RWPE1 (cell line): ENCODE results near the gene CNTN6.
A peak's percentile ranks its signal among the peaks of the same experiment; 100 is the strongest.

Experiments used
- CTCF ChIA-PET: fragments of 350-600 bp; sonication (Branson Sonifier 250); formaldehyde crosslinking; extraction: SDS; loops from one replicate; lab custom pipeline; 2021; lab: Yijun Ruan, JAX
- POLR2A ChIA-PET: fragments of 400-600 bp; formaldehyde crosslinking; extraction: SDS; loops from one replicate; lab custom pipeline; 2020; ENCODE audit warnings: antibody characterized with exemption; ENCODE audit not compliant: low non-redundant PET; lab: Yijun Ruan, JAX
- DNase-seq: peaks from one replicate; pipeline ENCODE4 v3.0.0; 2012; ENCODE audit warnings: low spot score
- H3K27ac ChIP-seq: fragments of 450-650 bp; 2 replicates; pipeline ENCODE4 v1.5.1; 2017
- CTCF ChIP-seq: fragments of 450-650 bp; conservative IDR thresholded peaks from 2 replicates; pipeline ENCODE4 v1.5.1; 2017; ENCODE audit warnings: low read depth, mild to moderate bottlenecking

Gene CNTN6

GRCh38 chr3:1079662-1080061, 13.2 kb upstream of the CNTN6 start:
- H3K27ac ChIP-seq, result no peak overlapping the region
- no peak for TF ChIP-seq CTCF
- ChIA-PET CTCF (no interaction called here), POLR2A (no interaction called here)
- DNase-seq, result no peak

GRCh38 chr3:1082108-1082507, 10.7 kb upstream of the CNTN6 start:
- POLR2A ChIA-PET, result no interaction called here
- TF ChIP-seq CTCF, result no peak
- H3K27ac ChIP-seq, result no peak overlapping the region
- DNase-seq, result no peak
- CTCF ChIA-PET, result no interaction called here

- CTCF ChIA-PET, result interaction anchor here (0.6 to 0.8 kb wide), 2 partner anchors 282 to 1677 kb away, joined by 5 to 7 read pairs; no protein-coding TSS in a partner anchor
- TF ChIP-seq CTCF, result no peak
- POLR2A ChIA-PET, result no interaction called here
- peak; percentile 0 for DNase-seq
- no peak overlapping the region for H3K27ac ChIP-seq
These were observed 5.7 kb upstream of the CNTN6 start for GRCh38 chr3:1087066-1087560.

GRCh38 chr3:1088503-1088902, 4.3 kb upstream of the CNTN6 start:
- CTCF ChIA-PET, result no interaction called here
- DNase-seq, result no peak
- POLR2A ChIA-PET, result no interaction called here
- H3K27ac ChIP-seq, result no peak overlapping the region
- TF ChIP-seq CTCF, result no peak

- no peak overlapping the region for H3K27ac ChIP-seq
- ChIA-PET CTCF (no interaction called here), POLR2A (no interaction called here)
- no peak for TF ChIP-seq CTCF
- DNase-seq, result no peak
These were observed 1.5 kb upstream of the CNTN6 start for GRCh38 chr3:1091286-1091685.

GRCh38 chr3:1092061-1092460, 763 bp upstream of the CNTN6 start:
- TF ChIP-seq CTCF, result no peak
- ChIA-PET POLR2A (no interaction called here), CTCF (no interaction called here)
- H3K27ac ChIP-seq, result no peak overlapping the region
- DNase-seq, result no peak
